Amniotic epithelial cell (primary cell): ENCODE measurements around the gene GFPT2.

Source experiments
- DNase-seq: peaks from one replicate; pipeline ENCODE4 v3.0.0-alpha.2; 2010; ENCODE audit warnings: low read depth

The GFPT2 gene

DNA sequence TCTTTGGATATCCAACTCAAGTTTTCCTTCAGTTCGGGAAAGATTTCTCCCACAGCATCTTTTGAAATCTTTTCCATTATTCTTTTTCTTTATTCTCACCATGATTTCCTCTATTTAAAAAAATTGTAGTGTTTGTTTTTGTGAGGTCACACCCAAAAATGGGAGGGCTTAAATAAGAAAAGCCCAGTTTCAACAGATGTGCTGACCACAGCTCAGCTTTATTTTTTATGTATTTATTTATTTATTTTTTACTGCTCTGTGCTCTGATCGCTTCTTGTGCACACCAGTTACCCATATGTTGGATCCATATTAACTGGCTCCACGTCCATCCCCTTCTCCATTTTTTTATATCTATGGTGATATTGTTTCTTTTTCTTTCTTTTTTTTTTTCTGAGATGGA is 20.3 kb downstream of the GFPT2 start:
- no peak for DNase-seq

DNA sequence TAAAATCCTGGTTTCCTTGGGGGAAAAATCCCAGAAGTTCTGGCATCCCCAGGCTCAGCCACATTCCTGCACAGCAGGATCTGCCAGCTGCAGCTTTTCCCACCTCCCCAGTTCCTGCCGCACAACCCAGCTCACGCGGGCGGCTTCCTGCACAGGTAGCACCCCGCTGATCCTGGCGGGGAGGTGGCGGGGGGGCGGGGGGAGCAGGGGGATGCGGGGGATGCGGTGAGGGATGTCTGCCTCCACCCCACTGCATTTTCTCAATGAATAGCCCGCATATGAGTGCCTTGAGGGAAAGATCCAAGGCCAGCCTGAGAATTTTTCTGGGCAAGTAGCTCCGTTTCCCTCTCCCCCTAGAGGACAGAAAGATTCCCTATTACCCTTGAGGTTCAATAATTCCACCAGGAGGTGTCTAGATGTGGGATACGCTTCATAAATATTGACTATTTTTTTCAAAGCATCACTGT is 21.1 kb downstream of the GFPT2 start:
- DNase-seq = no peak

DNA sequence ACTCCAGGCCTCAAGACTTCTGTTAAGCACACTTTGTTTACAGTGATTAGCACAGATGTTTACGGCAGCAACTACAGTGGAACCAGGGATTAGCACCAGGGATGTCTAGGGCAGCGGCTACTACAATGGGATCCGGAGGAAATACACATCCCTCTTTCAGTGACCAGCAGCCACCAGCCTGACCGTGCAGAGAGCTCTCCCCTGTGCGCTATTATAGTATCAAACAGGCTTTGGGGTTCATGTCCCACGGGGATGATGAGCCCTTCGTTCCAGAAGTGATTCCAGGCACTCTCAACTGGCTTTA is 21.5 kb downstream of the GFPT2 start:
- no peak for DNase-seq

DNA sequence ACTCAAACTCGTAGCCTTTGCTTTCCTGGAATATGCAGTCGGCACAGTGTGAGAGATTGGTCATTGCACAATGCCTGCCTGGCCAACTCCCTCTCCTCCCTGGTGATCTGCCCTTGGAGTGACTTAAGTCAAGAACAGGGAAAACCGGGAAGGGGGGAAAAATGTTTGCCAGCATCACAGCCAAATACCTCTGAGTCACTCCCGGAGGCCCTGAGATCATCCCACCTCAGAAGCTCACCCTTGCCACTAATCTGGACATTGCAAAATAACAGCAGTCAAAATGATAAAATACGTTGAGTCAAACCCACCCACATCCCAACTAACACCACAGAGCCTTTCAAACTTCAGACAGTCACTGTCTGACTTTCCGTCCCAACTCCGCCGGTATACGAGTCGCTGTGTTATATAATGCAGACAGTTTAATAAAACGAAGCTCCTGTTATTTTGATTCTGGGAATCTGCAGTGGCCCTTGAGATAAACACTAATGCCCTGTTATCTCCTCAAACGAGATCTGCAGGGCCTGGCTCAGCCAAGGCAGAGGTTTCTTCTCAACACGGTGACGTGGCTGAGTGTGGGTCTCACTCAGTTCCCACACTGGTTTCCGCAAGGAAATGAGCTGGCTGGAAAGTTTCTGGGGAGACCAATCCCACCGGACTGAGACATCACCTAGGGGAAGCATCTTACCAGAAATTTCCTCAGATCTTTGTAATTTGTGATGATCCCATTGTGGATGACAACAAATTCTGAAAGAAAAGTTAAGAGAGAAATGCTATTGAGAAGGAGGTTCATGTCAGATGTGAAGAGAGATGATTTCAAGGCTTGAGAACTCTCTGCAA is 22.1 kb downstream of the GFPT2 start:
- DNase-seq = peak; percentile 100

DNA sequence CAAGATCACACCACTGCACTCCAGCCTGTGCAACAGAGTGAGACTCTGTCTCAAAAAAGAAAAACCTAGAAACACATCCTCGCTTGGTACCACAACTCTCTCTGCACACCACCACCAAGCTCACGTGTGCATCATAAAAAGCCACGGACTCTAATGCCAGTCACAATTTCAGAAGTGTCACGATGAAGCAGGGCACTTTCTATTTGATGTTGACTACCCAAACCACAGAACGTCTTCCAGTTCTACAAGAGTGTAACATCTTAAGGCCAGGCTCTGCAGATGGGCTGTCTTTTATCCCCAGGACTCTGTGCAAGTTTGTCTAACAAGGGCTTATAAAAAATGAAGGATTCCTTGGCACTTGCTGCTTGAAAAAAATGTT is 22.9 kb downstream of the GFPT2 start:
- no peak for DNase-seq

DNA sequence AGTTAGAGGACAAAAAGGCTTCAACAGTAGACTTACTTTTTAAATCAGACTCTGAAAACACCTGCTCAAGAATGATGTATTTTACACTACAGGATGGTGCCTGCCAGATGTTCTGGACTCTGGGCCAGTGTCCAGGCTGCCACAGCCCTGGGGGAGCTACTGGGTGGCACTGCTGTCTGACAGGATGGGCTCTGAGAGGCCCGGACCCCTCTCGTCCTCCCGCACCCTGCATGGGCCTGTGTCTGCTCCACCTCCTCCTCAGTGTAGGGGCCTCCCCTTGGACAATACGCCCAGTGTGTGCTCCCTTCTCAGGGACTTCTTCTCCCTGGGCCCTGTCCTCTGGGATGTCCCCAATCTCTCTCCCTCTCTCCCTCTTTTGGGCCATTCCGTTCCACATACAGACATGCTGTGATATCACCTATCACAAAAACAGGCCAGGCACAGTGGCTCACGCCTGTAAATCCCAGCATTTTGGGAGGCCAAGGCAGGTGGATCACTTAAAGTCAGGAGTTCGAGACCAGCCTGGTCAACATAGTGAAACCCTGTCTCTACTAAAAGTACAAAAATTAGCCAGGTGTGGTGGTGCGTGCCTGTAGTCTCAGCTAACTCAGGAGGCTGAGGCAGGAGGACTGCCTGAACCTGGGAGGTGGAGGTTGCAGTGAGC is 23.4 kb downstream of the GFPT2 start:
- DNase-seq = no peak

DNA sequence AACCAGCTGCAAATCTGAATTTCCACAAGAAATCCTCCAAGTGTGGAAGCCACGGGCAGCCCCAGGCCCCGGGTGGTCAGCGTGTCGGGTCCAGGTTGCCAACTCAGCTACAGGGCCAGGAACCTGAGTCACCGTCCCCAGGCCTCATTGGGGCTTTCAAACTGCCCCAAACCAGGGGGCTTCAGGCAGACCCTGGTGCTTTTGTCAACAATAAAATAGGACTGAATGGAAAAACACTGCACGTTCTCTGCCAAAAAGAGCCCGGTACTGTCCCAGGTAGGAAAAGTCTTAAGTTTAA is 24.0 kb downstream of the GFPT2 start:
- no peak for DNase-seq

DNA sequence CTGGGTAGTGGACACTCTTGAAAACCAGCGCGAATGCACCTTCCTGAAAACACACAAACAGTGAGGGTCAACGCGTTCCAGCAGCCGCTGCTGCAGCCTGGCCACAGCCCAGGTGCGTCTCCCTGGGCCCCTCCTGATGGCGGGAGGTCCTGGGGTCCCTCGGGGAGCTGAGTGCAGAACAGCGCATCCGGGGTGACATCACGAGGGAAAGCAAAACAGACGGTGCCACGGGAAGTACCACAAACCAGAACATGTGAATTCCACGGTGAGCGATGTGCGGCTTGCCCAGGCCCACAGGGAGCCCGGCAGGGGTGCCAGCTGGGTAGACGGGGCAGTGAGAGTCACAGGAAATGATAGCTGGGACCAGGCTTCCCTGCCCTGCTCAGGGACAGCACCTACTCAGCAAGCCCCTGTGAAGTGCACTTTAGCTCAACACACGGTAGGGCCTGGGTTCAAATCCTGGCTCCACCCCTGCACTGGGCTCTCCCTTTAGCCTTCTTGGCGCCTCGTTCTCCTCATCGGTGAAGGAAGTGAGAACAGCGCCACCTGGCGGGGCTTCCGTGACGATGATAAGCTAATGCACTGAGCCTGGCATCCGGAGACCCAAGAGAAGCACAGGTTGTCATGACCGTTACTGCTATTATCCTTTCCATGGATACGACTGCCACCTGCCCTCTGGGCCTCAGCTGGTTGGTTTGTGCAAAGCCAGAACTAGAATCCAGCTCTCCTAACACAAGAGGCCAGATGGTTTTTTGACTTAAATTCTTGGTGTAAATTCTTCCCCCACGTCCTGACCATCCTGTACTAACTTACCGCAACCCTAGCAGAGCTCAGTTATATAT is 24.6 kb downstream of the GFPT2 start:
- DNase-seq = peak; percentile 72

DNA sequence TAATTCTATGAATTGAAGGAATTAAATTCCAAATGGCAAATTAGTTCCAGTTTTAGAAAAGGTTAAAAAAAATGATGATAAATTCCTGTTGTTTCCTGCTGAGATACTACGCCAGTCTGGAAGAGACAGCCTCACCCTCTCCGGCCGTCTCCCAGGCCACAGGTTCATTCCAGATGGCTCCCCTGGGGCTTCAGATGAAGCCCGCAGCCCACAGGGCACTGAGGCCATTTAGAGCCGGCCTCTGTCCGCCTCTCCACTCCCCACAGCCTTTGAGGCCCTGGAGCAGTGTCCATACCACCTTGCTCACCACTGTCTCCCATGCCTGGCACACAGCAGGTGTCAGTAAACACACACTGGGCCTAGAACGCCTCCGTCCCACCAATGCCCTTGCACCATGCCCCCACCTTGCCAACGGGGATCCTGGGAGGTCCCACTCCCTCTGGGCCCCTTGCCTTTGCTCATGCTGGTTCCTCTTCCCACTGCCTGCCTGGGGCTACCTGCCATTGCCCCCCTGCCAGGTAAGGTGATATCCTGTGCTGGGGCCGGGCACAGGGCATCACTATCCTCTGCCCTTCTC is 26.1 kb downstream of the GFPT2 start:
- DNase-seq = no peak

DNA sequence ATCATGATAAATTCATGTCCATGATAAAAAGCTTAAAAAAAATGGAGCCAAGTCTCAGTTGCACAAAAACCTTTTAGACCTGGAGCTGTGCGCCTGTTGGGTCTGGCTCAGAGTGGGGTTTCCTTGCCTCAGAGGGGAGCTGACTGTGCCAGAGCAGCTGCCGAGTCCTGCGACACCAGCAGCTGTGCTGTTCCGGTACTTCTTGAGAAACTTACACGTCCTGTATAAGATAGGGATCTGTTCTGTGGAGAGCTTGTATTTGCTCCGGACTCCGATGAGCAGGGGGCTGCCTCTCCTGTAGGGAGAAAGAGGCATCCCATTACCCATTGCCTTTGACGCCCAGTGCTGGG is 28.6 kb downstream of the GFPT2 start:
- DNase-seq = no peak

DNA sequence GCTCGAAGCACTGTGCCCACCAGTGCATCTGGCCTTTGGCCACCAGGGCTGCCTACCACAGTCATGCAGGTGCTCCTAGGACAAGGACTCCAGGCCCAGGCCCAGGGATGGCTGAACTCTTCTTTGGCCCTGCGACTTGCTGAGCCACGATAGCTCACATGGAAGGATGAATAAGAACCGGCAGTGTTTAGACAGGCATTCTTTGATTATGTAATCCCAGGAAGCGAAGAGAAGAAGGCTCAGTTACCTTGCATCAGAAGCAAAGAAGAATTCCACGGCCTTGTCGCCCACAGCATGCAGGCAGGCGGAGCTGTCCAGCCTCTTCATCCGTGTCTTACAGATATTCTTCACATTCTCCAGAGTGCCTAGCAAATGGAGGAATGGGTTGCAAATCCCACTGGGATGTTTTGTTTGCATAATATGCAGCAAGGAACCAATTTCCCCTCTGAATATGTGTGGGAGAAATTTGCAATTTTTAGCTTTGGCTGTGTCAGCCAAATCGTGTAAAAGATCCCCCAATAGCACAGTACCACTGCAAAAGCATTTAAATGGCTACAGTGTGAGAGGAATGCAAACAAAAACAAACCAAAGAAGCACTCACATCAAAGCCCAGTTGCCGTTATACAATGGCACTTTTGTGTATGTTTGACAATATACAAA is 29.1 kb downstream of the GFPT2 start:
- peak; percentile 92 for DNase-seq

DNA sequence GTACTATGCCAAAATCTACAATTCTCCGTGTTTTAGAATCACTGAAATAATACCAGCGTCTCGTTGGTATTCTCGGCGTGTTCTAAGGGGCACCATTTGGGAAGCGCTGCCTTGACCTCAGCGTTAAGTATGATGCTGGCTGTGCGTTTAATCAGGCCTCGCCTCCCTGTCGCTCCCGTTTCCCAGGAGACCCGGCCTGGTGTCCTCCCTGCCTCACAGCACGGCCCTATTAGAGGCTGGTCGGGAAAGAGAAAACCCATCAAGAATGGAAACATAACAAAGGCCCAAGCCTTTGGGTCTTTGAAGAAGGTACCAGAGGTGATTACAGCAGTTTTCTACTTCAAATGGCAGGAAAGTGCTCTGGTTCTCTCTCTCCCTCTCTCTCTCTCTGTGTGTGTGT is 30.0 kb downstream of the GFPT2 start:
- no peak for DNase-seq

DNA sequence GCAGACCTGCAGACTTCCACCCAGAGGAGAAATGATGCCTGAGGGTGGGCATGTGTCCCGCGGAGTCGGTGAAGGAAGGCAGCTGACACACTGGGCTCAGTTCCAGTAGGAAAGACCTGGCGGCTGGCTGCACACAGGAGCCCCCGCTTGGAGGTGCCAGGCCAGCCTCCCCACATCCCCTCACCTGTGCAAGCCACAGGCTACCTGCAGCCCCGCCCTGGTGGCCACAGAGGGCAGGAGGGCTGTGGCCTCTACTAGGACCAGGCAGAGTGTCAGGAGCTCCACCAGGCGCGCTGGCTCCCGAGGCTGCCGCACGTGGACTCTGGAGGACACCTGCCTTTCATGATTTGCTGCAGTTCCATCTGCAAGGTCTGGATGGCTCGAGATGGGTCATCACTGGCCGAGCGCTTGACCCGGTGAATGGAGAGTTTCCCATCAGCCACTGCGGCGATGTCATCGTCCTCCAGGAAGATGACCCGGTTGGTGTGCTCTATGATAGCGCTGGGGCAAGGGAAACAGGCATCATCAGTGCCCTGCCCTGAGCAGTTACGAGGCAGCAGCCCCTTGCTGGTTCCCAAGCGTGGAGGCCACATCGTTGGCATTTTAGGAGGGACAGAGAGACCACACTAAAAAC is 34.6 kb downstream of the GFPT2 start:
- DNase-seq = no peak

DNA sequence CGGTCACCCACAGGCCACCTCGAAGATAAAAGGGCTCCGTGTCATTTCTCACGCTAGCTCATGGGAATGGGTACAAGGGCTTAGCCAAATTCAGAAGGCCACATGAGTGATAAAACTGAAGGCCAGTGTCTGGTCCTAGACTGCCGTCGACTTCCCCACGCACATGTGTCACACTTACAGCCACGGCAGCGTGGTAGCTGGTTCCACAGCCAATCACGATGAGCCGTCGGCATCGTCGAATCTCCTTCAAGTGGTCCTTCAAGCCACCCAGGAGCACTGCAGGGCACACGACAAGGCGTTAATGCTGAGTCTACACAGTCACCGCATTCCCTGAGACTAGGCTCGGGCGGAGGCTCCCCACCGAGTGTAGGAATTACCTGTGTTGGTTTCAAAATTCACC is 36.5 kb downstream of the GFPT2 start:
- DNase-seq = no peak

DNA sequence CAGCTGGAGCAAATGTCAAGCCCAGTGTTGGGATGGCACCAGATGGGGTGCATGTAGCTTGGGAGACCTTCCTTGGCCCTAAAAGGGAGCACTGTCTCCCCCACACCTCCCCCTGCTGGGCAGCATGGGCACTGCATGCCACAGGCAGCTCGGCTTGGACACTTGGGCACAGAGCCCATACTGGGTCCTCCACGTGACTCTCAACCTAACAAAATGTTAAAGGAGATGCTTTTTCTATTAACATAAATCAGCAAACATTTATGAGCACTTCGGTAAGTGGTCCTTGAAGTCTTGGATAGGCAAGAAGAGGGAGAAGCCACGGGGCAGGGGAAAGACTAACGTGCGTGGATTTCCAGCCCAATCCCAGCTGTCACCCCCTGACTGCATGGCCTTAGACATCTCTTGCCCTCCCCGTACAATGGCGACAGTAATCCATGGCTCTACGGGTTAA is 37.3 kb downstream of the GFPT2 start:
- DNase-seq = no peak

DNA sequence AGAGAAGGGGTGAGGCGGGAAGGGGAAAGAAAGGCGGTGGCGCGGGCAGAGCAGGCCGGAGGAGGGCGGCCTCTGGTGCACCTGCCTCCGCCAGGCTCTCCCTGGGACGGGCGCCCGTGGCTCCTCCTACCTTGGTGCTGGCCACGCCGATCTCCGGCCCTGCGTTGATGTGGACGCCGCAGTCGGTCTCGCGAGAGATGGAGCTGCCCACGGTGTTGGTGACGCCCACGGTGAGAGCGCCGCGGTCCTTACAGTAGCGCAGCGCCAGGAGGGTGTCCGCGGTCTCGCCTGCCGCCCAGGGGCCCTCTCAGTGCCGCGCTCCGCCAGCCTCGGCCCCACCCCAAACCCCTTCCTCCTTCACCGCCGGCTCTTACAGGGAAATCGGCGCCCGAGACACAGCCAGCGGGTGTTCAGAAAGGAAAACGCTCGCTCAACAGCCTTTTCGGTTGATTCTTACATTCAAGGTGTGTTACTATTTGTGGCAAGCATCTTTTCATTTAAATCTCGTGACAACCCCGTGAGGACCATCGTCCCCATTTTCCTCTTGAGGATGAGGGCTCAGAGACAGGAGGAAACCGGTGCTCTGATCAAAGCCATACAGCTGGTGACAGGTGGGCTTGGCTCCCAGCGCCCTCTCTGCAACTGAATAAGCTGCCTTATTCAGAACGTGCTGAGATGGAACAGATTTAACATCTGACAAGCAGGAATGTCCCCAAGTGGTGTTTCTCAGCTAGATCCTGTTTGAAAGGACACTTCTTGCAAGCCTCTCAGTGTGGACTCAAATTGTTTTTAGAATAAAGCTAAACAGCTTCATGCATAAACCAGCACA is 39.2 kb downstream of the GFPT2 start:
- no peak for DNase-seq

DNA sequence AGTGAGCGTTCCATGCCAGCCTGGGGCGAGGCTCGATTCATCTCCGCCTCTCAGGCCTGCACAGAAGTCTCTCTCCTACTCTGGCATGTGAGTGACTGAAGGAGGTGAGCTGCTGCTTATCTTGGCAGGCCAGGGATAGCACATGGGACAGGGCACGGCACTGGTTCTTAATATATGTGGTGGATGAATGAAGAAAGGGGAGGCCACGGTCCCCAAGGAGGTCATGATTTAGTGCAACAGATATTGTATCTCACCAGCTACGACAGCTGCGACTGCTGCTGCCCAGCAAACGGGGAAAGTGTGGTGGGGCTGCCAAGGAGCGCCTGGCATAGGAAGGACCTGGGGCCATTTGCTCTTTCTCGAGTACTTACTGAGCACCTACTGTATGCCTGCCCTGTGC is 41.9 kb downstream of the GFPT2 start:
- DNase-seq = no peak

DNA sequence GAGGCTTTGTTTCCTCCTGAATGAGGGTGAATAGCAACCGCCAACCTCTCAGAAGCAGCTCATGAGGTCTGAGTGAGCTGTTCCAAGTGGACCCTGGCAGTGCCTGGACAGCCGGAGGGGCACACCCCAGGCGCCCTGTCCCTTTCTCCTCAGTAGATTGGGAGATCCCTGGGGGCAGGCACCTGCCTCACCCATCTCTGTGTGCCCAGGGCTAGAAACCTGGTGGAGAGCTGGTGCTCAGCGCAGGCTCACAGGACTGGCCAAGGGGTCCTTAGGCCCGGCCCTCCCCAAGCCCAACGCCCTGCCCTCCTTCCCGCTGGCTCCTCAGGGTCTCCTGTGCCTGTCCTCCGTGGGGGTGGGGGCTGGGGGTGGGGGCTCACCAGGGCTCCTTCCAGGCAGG is 46.3 kb downstream of the GFPT2 start:
- no peak for DNase-seq

DNA sequence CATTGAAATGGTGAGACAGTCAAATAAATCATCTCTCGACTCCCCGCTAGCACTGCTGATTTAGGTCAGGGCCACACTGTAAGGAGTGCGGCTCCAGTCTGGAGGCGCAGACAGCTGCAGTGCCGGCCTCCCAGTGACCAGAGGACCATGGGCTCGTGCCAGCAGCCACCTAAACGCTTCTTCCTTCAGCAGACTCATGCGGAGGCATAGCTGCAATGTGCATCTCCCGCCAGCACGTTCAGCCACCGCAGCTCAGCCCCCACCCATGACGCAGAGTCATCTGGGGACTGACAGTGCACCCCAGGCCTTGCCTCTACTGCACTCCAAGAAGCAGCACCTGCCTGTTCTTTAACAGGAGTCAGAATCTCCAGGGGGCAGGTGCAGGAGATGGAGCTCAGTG is 47.7 kb downstream of the GFPT2 start:
- DNase-seq = no peak

DNA sequence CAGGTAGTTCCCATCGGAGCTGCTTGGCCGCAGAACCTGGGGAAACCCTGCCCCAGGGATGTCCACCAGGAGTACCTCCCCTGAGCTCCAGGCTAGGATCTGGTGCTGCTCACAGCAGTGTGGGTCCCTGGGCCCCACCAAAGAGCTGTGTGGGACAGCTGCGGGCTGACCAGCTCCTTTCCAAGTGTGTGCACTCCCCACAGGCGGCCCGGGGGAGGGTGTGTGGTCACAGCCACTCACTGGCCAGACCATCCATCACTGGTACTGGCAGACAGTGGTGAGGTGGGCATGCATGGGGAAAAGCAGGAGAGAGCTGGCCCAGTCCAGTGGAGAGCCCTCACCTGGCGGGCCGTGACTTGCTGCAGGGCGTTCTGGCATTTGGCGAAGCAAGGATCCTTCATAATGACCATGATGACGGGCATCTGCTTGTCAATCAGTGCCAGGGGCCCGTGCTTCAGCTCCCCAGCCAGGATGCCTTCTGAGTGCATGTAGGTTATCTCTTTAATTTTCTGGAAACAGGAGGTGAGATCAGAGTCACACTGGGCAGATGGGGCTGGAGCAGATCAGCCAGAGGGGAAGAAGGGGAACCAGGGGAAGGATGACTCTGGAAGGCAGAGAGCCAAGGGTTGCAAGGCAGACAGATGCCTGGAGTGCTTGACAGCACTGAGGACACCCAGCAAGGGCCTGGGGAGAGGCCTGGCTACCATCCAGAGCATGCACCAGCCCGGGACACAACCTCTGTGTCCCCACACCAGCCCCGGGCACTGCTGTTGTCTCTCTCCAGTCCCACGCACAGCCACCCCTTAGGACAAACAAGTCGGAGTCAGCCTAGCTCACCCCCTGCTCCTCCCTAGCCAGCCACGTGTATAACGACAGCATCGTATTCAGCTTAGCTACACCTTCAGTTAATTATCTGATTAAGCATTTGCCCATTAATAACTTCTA is 48.4 kb downstream of the GFPT2 start:
- DNase-seq = no peak
